CD4-positive, alpha-beta T cell treated with Interleukin-21 for 1 hour (primary cell): ENCODE data around the gene AMD1.
"Not testable (repeated sequence)": the region's sequence is repeated elsewhere in the genome, so short reads cannot be mapped to it uniquely, and the experiment has no call there.

ENCODE experiments used
- DNase-seq: peaks from one replicate; pipeline ENCODE4 v3.0.0-alpha.2; 2020

Gene AMD1

GRCh38 chr6:110873981-110874879 lies at the start of gene AMD1:
Gene AMD1, plus strand, starts transcription at chr6:110874785. Its CDS starts 321 bp downstream, at chr6:110875106.
- peak; percentile 97 for DNase-seq

- DNase-seq: no peak
These were observed 48.1 kb upstream of the AMD1 start for GRCh38 chr6:110826236-110827129.

- no peak for DNase-seq
These were observed 46.2 kb upstream of the AMD1 start for GRCh38 chr6:110828396-110828795.

GRCh38 chr6:110831405-110831804 lies 43.2 kb upstream of the AMD1 start:
- no peak for DNase-seq

GRCh38 chr6:110833831-110834230 lies 40.8 kb upstream of the AMD1 start:
- DNase-seq: no peak

GRCh38 chr6:110835751-110836150 lies 38.8 kb upstream of the AMD1 start:
- not testable (repeated sequence) for DNase-seq

- DNase-seq: no peak
These were observed 33.3 kb upstream of the AMD1 start for GRCh38 chr6:110841266-110841665.

GRCh38 chr6:110849781-110850180 lies 24.8 kb upstream of the AMD1 start:
- no peak for DNase-seq

- DNase-seq: no peak
These were observed 21.8 kb upstream of the AMD1 start for GRCh38 chr6:110852773-110853172.

- DNase-seq: no peak
These were observed 20.7 kb upstream of the AMD1 start for GRCh38 chr6:110853754-110854477.

- DNase-seq: no peak
These were observed 18.3 kb upstream of the AMD1 start for GRCh38 chr6:110856296-110856695.

GRCh38 chr6:110858016-110858415 lies 16.6 kb upstream of the AMD1 start:
- DNase-seq: no peak

- DNase-seq: no peak
These were observed 15.9 kb upstream of the AMD1 start for GRCh38 chr6:110858562-110859214.

GRCh38 chr6:110859335-110859792 lies 15.2 kb upstream of the AMD1 start:
- DNase-seq: peak; percentile 12

- DNase-seq: no peak
These were observed 9.8 kb upstream of the AMD1 start for GRCh38 chr6:110864824-110865223.

GRCh38 chr6:110874880-110875547 lies 429 bp downstream of the AMD1 start:
- no peak for DNase-seq

- DNase-seq: peak; percentile 69
These were observed 1.1 kb downstream of the AMD1 start for GRCh38 chr6:110875548-110876169.

- peak; percentile 71 for DNase-seq
These were observed 1.7 kb downstream of the AMD1 start for GRCh38 chr6:110876170-110876773.

- no peak for DNase-seq
These were observed 2.4 kb downstream of the AMD1 start for GRCh38 chr6:110876806-110877564.

- DNase-seq: no peak
These were observed 3.0 kb downstream of the AMD1 start for GRCh38 chr6:110877569-110877968.
